Trophoblast cell (in vitro differentiated cells and primary cell): Measurements from ENCODE around the gene TTC31.
A peak's percentile ranks its signal among the peaks of the same experiment; 100 is the strongest.

ENCODE experiments used
- DNase-seq, 2 donors: peaks; one replicate each; pipeline ENCODE4 v3.0.0-alpha.2; 2016
- H2AFZ ChIP-seq: 2 replicates; pipeline ENCODE4 v1.6.1; 2013; ENCODE audit warnings: low read length, moderate library complexity, mild to moderate bottlenecking; ENCODE audit not compliant: insufficient read depth, poor library complexity
- H2AK5ac ChIP-seq: 2 replicates; pipeline ENCODE4 v1.6.1; 2013; ENCODE audit warnings: mild to moderate bottlenecking, low read length
- H2BK120ac ChIP-seq: 2 replicates; pipeline ENCODE4 v1.6.1; 2013; ENCODE audit warnings: low read length, mild to moderate bottlenecking, moderate library complexity; ENCODE audit not compliant: insufficient read depth, poor library complexity
- H2BK12ac ChIP-seq: 2 replicates; pipeline ENCODE4 v1.6.1; 2013; ENCODE audit warnings: mild to moderate bottlenecking, low read length, moderate library complexity
- H2BK5ac ChIP-seq: 2 replicates; pipeline ENCODE4 v1.6.1; 2013; ENCODE audit warnings: low read length, low read depth, moderate library complexity, mild to moderate bottlenecking; ENCODE audit not compliant: poor library complexity
- H3K14ac ChIP-seq: 2 replicates; pipeline ENCODE4 v1.6.1; 2013; ENCODE audit warnings: mild to moderate bottlenecking, low read length
- H3K18ac ChIP-seq: 2 replicates; pipeline ENCODE4 v1.6.1; 2013; ENCODE audit warnings: mild to moderate bottlenecking, low read length
- H3K23ac ChIP-seq: 2 replicates; pipeline ENCODE4 v1.6.1; 2013; ENCODE audit warnings: low read length
- H3K27ac ChIP-seq: 2 replicates; pipeline ENCODE4 v1.5.1; 2013; ENCODE audit warnings: low read depth, mild to moderate bottlenecking, inconsistent platforms, low read length, moderate library complexity
- H3K27me3 ChIP-seq: 2 replicates; pipeline ENCODE4 v1.6.1; 2013; ENCODE audit warnings: inconsistent platforms, mild to moderate bottlenecking, low read length, moderate library complexity; ENCODE audit not compliant: insufficient read depth
- H3K36me3 ChIP-seq, 2 experiments: 1 replicate in 1 of 2; 2 replicates in 1 of 2; pipeline ENCODE4 v1.6.1; 2013; ENCODE audit warnings: low read length in 2 of 2, mild to moderate bottlenecking in 2 of 2, moderate library complexity in 1 of 2; ENCODE audit not compliant: insufficient read depth in 2 of 2, control insufficient read depth in 1 of 2
- H3K4ac ChIP-seq: 2 replicates; pipeline ENCODE4 v1.6.1; 2013; ENCODE audit warnings: low read depth, mild to moderate bottlenecking, low read length, moderate library complexity
- H3K4me1 ChIP-seq, 2 experiments: 1 replicate in 1 of 2; 2 replicates in 1 of 2; pipeline ENCODE4 v1.6.1; 2013; ENCODE audit warnings: low read length in 2 of 2, mild to moderate bottlenecking in 2 of 2, moderate library complexity in 1 of 2; ENCODE audit not compliant: insufficient read depth in 2 of 2, control insufficient read depth in 1 of 2
- H3K4me2 ChIP-seq: 2 replicates; pipeline ENCODE4 v1.6.1; 2013; ENCODE audit warnings: inconsistent platforms, mild to moderate bottlenecking, low read length, moderate library complexity
- H3K4me3 ChIP-seq: 2 replicates; pipeline ENCODE4 v1.5.1; 2013; ENCODE audit warnings: mild to moderate bottlenecking, low read depth, low read length, inconsistent platforms
- H3K79me1 ChIP-seq: one replicate; pipeline ENCODE4 v1.6.1; 2013; ENCODE audit warnings: low read length
- H3K79me2 ChIP-seq: 2 replicates; pipeline ENCODE4 v1.6.1; 2013; ENCODE audit warnings: low read length, mild to moderate bottlenecking; ENCODE audit not compliant: control insufficient read depth, insufficient read depth, poor library complexity
- H3K9ac ChIP-seq: 2 replicates; pipeline ENCODE4 v1.6.1; 2013; ENCODE audit warnings: mild to moderate bottlenecking, low read length
- H3K9me3 ChIP-seq: 2 replicates; pipeline ENCODE4 v1.6.1; 2013; ENCODE audit warnings: low read depth, mild to moderate bottlenecking, control low read depth, inconsistent platforms, low read length; ENCODE audit not compliant: insufficient read depth
- H4K12ac ChIP-seq: 2 replicates; pipeline ENCODE4 v1.6.1; 2013; ENCODE audit warnings: low read depth, mild to moderate bottlenecking, low read length, moderate library complexity
- H4K8ac ChIP-seq: 2 replicates; pipeline ENCODE4 v1.6.1; 2013; ENCODE audit warnings: low read depth, mild to moderate bottlenecking, low read length, moderate library complexity
- H4K91ac ChIP-seq: one replicate; pipeline ENCODE4 v1.6.1; 2013; ENCODE audit warnings: low read depth, mild to moderate bottlenecking, low read length, moderate library complexity
- WGBS: extraction: QIAGEN DNeasy Blood & Tissue Kit; methylation state at CpG from one replicate; pipeline ENCODE4 v1.1.7; 2013; ENCODE audit warnings: missing lambda C conversion rate; ENCODE audit not compliant: insufficient read length, insufficient coverage; ENCODE audit errors: extremely low coverage; 5-methylcytosine and 5-hydroxymethylcytosine counted together

The TTC31 gene

GRCh38 chr2:74472086-74472944, 10.6 kb upstream of the TTC31 start, which contains the start of gene MRPL53:
MRPL53 (minus strand) TSS chr2:74472680; CDS start chr2:74472660, 20 bp downstream.
- DNase-seq = peak; percentile 94 to 98
- Histone ChIP-seq H3K4me2 (peak within 1 kb of the TSS; percentile 67), H3K36me3 (peaks cover 13 to 15% of the 10 kb centered on the region in 2 experiments), H2BK5ac (peak within 1 kb of the TSS; percentile 37), H4K91ac (peak within 1 kb of the TSS; percentile 82), H3K4ac (peak within 1 kb of the TSS; percentile 54), H4K12ac (peak within 1 kb of the TSS; percentile 85), H2AK5ac (peak within 1 kb of the TSS; percentile 66), H3K23ac (peak within 1 kb of the TSS; percentile 0), H3K79me2 (peaks cover 3% of the 10 kb centered on the region), H3K18ac (peak within 1 kb of the TSS; percentile 76), H3K14ac (peak within 1 kb of the TSS; percentile 85), H2AFZ (peak within 1 kb of the TSS; percentile 74), H3K4me3 (peak within 1 kb of the TSS; percentile 90), H3K9me3 (peaks cover 1% of the 10 kb centered on the region), H3K4me1 (peaks cover 5 to 7% of the 10 kb centered on the region in 2 experiments), H3K27me3 (no peaks in the 10 kb centered on the region), H3K27ac (peak within 1 kb of the TSS; percentile 78), H2BK120ac (no peak within 1 kb of the TSS), H3K9ac (peak within 1 kb of the TSS; percentile 83), H4K8ac (peak within 1 kb of the TSS; percentile 90), H3K79me1 (peaks cover 9% of the 10 kb centered on the region), H2BK12ac (no peak within 1 kb of the TSS)
- no CpG with 5 or more reads among the region's 66 CpGs for WGBS

GRCh38 chr2:74472945-74473258, 10.0 kb upstream of the TTC31 start:
- Histone ChIP-seq H2BK5ac (no peak overlapping the region), H4K8ac (peak overlapping the region; percentile 55), H3K4ac (peak overlapping the region; percentile 41), H3K18ac (no peak overlapping the region), H2BK120ac (no peak overlapping the region), H4K12ac (peak overlapping the region; percentile 33), H4K91ac (peak overlapping the region; percentile 82), H3K79me2 (peaks cover 3% of the 10 kb centered on the region), H3K9ac (peak overlapping the region; percentile 69), H3K79me1 (peaks cover 9% of the 10 kb centered on the region), H3K4me2 (peak overlapping the region; percentile 67), H3K23ac (no peak overlapping the region), H3K27me3 (no peaks in the 10 kb centered on the region), H3K14ac (peak overlapping the region; percentile 3), H3K4me1 (peaks cover 5 to 7% of the 10 kb centered on the region in 2 experiments), H2AK5ac (peak overlapping the region; percentile 36), H3K36me3 (peaks cover 17 to 19% of the 10 kb centered on the region in 2 experiments), H3K27ac (peak overlapping the region; percentile 78), H3K4me3 (peak overlapping the region; percentile 90), H2BK12ac (no peak overlapping the region), H2AFZ (peak overlapping the region; percentile 52), H3K9me3 (peaks cover 1% of the 10 kb centered on the region)
- WGBS = no CpG with 5 or more reads among the region's 7 CpGs
- DNase-seq = no peak

GRCh38 chr2:74474481-74474880, 8.4 kb upstream of the TTC31 start:
- Histone ChIP-seq H3K4me3 (no peak overlapping the region), H2BK12ac (no peak overlapping the region), H3K23ac (no peak overlapping the region), H3K27me3 (no peaks in the 10 kb centered on the region), H4K8ac (no peak overlapping the region), H3K79me1 (peaks cover 9% of the 10 kb centered on the region), H3K79me2 (peaks cover 3% of the 10 kb centered on the region), H2BK5ac (no peak overlapping the region), H2AK5ac (no peak overlapping the region), H3K14ac (no peak overlapping the region), H3K27ac (no peak overlapping the region), H3K4me1 (peaks cover 5 to 7% of the 10 kb centered on the region in 2 experiments), H3K4me2 (no peak overlapping the region), H4K91ac (no peak overlapping the region), H3K18ac (no peak overlapping the region), H2AFZ (no peak overlapping the region), H4K12ac (no peak overlapping the region), H3K9ac (no peak overlapping the region), H3K4ac (no peak overlapping the region), H2BK120ac (no peak overlapping the region), H3K9me3 (peaks cover 1% of the 10 kb centered on the region), H3K36me3 (peaks cover 19% of the 10 kb centered on the region in 2 experiments)
- WGBS = no CpG with 5 or more reads among the region's 6 CpGs
- no peak for DNase-seq

GRCh38 chr2:74474899-74475298, 8.0 kb upstream of the TTC31 start:
- Histone ChIP-seq H2BK12ac (no peak overlapping the region), H3K36me3 (peaks cover 19 to 21% of the 10 kb centered on the region in 2 experiments), H2BK120ac (no peak overlapping the region), H3K18ac (no peak overlapping the region), H3K9me3 (peaks cover 1% of the 10 kb centered on the region), H3K4me3 (no peak overlapping the region), H3K4me1 (peaks cover 5 to 7% of the 10 kb centered on the region in 2 experiments), H4K8ac (no peak overlapping the region), H4K12ac (no peak overlapping the region), H4K91ac (no peak overlapping the region), H3K27ac (no peak overlapping the region), H2AK5ac (no peak overlapping the region), H3K23ac (no peak overlapping the region), H3K4me2 (no peak overlapping the region), H3K4ac (no peak overlapping the region), H3K9ac (no peak overlapping the region), H2BK5ac (no peak overlapping the region), H3K79me2 (peaks cover 3% of the 10 kb centered on the region), H3K14ac (no peak overlapping the region), H3K27me3 (no peaks in the 10 kb centered on the region), H2AFZ (no peak overlapping the region), H3K79me1 (peaks cover 9% of the 10 kb centered on the region)
- no peak for DNase-seq
- WGBS = no CpG with 5 or more reads among the region's 5 CpGs
